C4-2B (cell line): ENCODE results near the gene PLD5.

Experiments
- ZFX ChIP-seq: fragments of 450-650 bp; IDR thresholded peaks from 2 replicates; pipeline ENCODE4 v1.6.1; 2017
- TF ChIP-seq, protein P1 (sequence below): fragments of 450-650 bp; conservative IDR thresholded peaks from 2 replicates; pipeline ENCODE4 v1.5.1; 2017; ENCODE audit warnings: mild to moderate bottlenecking

DNA sequence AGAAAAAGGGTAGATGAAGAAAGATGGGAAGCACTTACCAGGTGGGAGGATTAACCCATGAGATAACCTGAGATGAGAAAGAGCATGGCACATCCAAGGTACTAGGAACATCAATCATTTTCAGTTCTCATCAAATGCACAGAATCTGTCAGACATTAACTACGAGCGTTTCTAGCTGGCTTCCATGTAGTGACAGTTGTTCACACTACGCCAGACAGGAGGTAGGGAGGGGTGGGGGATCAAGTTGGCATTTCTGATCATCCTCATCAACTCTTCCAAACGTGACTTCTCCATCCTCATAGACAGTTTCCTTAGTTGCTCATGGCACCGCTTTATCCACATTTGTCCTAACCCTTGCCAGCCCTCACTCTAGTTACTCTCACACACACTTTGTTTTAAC is 120.2 kb downstream of the PLD5 start:
- TF ChIP-seq, protein P1, sequence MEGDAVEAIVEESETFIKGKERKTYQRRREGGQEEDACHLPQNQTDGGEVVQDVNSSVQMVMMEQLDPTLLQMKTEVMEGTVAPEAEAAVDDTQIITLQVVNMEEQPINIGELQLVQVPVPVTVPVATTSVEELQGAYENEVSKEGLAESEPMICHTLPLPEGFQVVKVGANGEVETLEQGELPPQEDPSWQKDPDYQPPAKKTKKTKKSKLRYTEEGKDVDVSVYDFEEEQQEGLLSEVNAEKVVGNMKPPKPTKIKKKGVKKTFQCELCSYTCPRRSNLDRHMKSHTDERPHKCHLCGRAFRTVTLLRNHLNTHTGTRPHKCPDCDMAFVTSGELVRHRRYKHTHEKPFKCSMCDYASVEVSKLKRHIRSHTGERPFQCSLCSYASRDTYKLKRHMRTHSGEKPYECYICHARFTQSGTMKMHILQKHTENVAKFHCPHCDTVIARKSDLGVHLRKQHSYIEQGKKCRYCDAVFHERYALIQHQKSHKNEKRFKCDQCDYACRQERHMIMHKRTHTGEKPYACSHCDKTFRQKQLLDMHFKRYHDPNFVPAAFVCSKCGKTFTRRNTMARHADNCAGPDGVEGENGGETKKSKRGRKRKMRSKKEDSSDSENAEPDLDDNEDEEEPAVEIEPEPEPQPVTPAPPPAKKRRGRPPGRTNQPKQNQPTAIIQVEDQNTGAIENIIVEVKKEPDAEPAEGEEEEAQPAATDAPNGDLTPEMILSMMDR: no peak
- no peak for TF ChIP-seq ZFX
